ENCODE data around the gene SLC35C1. TPM values are rescaled to one million over a fixed set of nuclear protein-coding genes. Genes with fewer than 3 reads are reported as not detected.

Gene SLC35C1
- total RNA-seq, 4 donors from 2014 or later, result under 0.01 to 12.7 (median 5.2) TPM

DNA sequence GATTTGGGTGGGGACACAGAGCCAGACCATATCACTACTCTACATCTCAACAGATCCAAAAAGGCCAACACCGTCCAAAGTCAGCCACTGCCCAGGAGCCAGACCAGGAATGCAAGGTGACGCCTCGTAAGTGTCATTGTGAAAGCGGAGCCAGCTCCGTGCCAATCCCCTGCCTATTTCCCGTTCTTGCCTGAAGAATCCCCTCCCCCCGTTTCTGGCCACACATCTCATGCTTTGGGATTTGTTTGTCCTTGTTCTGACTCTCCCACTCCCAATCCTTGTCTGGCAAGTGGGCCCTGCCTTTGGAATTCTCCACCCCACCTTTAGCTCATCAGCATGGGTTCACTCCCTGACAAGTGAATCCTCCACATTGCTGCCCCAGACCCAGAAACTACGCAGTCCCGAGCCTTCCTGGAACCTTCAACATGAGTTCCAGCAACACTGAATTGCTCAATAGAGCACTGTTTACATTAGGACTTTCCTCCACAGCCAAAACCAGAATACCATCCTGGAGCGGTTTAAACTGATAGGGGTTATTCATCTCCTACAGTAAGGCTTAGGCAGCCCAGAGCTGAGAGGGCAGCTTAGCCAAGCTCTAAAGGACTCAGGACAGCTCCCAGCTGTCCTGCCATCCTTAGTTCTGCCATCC lies 6.0 kb upstream of the SLC35C1 start:
- Histone ChIP-seq H3K27ac (no peak overlapping the region), H3K27me3 (no peaks in the 10 kb centered on the region), H3K9me3 (no peaks in the 10 kb centered on the region), H3K36me3 (no peaks in the 10 kb centered on the region), H3K4me3 (no peak overlapping the region), H3K4me1 (no peaks in the 10 kb centered on the region)
- no peak for TF ChIP-seq POLR2A (IDR thresholded peaks at IDR 0.05)
- TF ChIP-seq, protein P1, sequence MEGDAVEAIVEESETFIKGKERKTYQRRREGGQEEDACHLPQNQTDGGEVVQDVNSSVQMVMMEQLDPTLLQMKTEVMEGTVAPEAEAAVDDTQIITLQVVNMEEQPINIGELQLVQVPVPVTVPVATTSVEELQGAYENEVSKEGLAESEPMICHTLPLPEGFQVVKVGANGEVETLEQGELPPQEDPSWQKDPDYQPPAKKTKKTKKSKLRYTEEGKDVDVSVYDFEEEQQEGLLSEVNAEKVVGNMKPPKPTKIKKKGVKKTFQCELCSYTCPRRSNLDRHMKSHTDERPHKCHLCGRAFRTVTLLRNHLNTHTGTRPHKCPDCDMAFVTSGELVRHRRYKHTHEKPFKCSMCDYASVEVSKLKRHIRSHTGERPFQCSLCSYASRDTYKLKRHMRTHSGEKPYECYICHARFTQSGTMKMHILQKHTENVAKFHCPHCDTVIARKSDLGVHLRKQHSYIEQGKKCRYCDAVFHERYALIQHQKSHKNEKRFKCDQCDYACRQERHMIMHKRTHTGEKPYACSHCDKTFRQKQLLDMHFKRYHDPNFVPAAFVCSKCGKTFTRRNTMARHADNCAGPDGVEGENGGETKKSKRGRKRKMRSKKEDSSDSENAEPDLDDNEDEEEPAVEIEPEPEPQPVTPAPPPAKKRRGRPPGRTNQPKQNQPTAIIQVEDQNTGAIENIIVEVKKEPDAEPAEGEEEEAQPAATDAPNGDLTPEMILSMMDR (IDR thresholded peaks at IDR 0.05), result no peak
- DNase-seq, result no peak
- intact Hi-C loops (cut with DNase I; ENCODE audit: low total_unique reads), result no loop called here

DNA sequence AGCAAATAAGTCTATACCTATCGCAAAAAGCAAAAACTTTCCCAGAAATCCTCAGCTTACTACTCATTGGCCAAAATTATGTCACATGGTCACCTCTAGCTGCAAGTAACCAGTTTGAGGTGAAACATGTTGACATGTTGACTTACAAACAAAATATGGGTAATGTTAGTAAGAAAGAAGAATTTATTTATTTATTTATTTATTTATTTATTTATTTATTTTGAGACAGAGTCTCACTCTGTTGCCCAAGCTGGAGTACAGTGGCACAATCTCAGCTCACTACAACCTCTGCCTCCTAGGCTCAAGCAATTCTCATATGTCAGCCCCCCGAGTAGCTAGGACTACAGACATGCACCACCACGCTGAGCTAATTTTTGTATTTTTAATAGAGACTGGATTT lies 5.4 kb upstream of the SLC35C1 start:
- H3K4me1 ChIP-seq, result no peaks in the 10 kb centered on the region
- no peaks in the 10 kb centered on the region for H3K36me3 ChIP-seq
- H3K9me3 ChIP-seq, result no peaks in the 10 kb centered on the region
- intact Hi-C loops (cut with DNase I; ENCODE audit: low total_unique reads), result no loop called here
- DNase-seq, result no peak
- no peak overlapping the region for H3K27ac ChIP-seq
- TF ChIP-seq POLR2A (IDR thresholded peaks at IDR 0.05), result no peak
- TF ChIP-seq, protein P1 (IDR thresholded peaks at IDR 0.05), result no peak
- no peak overlapping the region for H3K4me3 ChIP-seq
- H3K27me3 ChIP-seq, result no peaks in the 10 kb centered on the region

DNA sequence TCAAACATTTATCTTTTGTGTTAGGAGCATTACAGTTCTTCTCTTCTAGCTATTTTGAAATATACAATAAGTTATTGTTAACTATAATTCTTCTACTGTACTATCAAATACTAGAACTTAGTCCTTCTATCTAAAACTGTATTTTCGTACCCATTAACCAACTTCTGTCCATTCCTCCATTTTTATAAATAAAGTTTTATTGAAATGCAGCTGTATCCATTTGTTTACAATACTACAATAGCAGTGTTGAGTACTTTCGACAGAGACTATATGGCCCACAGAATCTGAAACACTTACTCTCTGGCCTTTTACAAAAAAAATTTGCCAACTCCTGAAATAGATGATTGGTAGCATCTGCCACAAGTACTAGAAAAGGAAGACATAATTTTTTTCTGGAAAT lies 4.7 kb upstream of the SLC35C1 start:
- Histone ChIP-seq H3K4me3 (no peak overlapping the region), H3K27me3 (no peaks in the 10 kb centered on the region), H3K9me3 (no peaks in the 10 kb centered on the region), H3K4me1 (no peaks in the 10 kb centered on the region), H3K36me3 (no peaks in the 10 kb centered on the region), H3K27ac (no peak overlapping the region)
- no peak for DNase-seq
- no peak for TF ChIP-seq POLR2A (IDR thresholded peaks at IDR 0.05)
- TF ChIP-seq, protein P1 (IDR thresholded peaks at IDR 0.05), result no peak
- intact Hi-C loops (cut with DNase I; ENCODE audit: low total_unique reads), result no loop called here

DNA sequence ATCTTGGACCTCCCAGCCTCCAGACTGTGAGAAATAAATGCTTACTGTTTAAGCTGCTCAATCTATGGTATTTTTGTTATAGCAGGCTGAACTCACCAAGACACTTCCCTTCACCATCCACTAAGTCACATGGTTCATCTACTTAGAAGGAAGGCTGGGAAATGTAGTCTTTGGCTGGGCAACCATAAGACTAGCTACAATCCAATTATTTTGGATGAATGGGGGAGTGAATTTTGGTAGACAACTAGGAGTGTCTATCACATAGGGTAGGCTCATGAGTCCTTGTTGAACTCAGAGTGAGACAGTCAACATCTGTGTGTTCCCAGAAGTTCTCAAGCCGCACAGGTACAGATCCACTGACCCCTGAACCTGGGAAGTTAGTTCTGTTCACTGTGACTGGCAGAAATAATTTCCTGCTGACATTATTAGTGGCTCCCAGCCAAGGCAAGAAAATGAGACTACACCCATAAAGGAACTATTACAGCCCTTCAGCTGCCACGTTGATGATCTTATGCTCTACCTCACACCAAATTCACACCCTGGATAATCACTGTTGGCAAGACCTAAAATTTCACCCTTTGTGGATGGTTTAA lies 3.1 kb upstream of the SLC35C1 start:
- peaks cover 0 to 12% of the 10 kb centered on the region in 2 donors for H3K4me1 ChIP-seq
- no peak overlapping the region for H3K27ac ChIP-seq
- TF ChIP-seq, protein P1 (IDR thresholded peaks at IDR 0.05), result no peak
- TF ChIP-seq POLR2A (IDR thresholded peaks at IDR 0.05), result no peak
- intact Hi-C loops (cut with DNase I; ENCODE audit: low total_unique reads), result no loop called here
- H3K4me3 ChIP-seq, result no peak overlapping the region
- no peaks in the 10 kb centered on the region for H3K9me3 ChIP-seq
- H3K36me3 ChIP-seq, result no peaks in the 10 kb centered on the region
- DNase-seq, result no peak
- no peaks in the 10 kb centered on the region for H3K27me3 ChIP-seq

DNA sequence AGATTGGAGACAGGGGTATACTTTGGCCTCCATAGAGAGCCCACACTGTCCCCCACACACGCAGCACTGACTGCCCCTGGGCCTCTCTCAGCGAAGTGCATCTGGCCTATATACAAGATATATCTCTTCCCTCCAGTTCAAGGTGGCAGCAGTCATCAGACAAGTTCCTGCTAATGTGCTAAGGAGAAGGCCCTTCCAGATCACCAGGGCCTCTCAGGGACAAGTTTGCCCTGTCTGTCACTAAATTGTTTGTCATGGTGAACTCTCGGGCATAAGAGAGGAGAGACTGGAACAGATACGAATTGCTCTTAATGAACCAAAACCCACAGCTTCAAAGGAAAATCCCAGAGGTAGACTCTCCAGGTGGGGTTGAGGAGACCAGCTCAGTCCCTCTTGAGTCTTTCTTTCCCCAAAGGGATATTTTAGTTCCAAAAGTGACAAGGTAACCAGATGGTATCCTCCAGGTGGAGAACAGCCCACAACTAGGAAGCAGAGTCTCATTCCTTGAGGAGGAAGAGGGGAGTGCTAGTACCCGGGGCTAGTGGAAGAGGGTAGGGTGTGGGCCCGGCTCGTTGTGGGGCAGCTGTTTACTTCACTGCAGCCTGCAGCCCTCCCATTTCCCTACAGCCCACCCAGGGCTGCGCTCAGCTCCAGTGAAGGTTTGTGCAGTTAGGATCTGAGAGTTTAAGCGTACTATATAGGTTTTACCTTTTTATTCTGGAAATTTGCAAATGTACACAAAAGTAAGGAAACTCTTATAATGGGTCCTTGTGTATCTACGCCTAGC lies 2.2 kb upstream of the SLC35C1 start:
- Histone ChIP-seq H3K27ac (no peak overlapping the region), H3K4me3 (no peak overlapping the region)
- intact Hi-C loops (cut with DNase I; ENCODE audit: low total_unique reads), result no loop called here

More for the DNA sequence above, 2.2 kb upstream of the SLC35C1 start:
- no peaks in the 10 kb centered on the region for H3K9me3 ChIP-seq
- H3K4me1 ChIP-seq, result peaks cover 0 to 18% of the 10 kb centered on the region in 2 donors
- no peaks in the 10 kb centered on the region for H3K36me3 ChIP-seq
- TF ChIP-seq POLR2A (IDR thresholded peaks at IDR 0.05), result no peak
- H3K27me3 ChIP-seq, result no peaks in the 10 kb centered on the region
- no peak for DNase-seq

Measured in uterus (tissue), 4 donors.